PC-9 (cell line): Measurements from ENCODE around the gene SHANK3.

Experiments used
- CTCF ChIP-seq: fragments of 200-600 bp; sonication (generic); conservative IDR thresholded peaks from 2 replicates; pipeline ENCODE4 v1.6.1; 2017; ENCODE audit warnings: mixed run types, antibody characterized with exemption, mild to moderate bottlenecking, moderate library complexity
- EZH2 ChIP-seq: fragments of 200-600 bp; sonication (generic); IDR thresholded peaks from 2 replicates; pipeline ENCODE4 v1.8.0; 2017; ENCODE audit warnings: antibody characterized with exemption, low read depth

DNA sequence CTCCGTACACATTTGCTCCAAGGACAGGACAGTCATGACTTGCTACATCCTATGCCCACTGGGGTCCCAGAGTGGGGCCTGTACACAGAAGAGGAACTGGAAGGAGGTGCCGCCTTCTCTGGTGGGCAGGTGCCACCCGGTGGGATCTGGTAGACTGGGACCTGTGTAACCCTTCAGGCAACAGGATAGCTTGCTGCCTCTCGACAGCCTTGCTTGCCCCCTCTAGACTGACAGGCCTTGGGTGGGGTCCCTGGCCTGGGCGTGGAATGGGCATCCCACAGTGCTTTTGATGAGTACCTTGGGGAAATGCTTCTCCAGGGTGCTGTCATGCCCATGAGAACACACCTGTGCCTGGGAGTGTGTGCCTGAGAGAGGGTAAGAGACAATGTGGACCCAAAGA, 15.8 kb downstream of the SHANK3 start:
- TF ChIP-seq EZH2 (no peak), CTCF (no peak)
